GM18517 (cell line): ENCODE measurements around the gene MTMR2.
A peak's percentile ranks its signal among the peaks of the same experiment; 100 is the strongest.

Experiments used
- ATAC-seq: cut with Tn5 transposase; IDR thresholded peaks from one replicate; pipeline ENCODE4 v1.9.1; 2021; ENCODE audit warnings: mild to moderate bottlenecking, moderate library complexity; ENCODE audit not compliant: unreplicated experiment

The MTMR2 gene

DNA sequence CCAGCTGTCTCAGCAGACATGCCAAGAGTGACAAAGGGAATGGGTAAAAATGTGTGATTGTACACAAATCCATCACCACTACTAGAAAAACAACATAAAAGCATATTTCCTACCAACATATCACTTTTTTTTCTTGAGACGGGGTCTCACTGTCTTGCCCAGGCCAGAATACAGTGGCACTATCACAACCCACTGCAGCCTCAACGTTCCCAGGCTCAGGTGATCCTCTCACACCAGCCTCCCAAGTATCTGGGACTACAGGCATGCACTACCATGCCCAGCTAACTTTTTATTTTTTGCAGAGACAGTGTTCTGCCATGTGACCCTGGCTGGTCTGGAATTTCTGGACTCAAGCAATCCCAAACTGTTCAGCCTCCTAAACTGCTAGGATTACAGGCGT, 5.2 kb downstream of the MTMR2 start:
- ATAC-seq, result no peak

- no peak for ATAC-seq
These were observed 5.9 kb downstream of the MTMR2 start for GRCh38 chr11:95918056-95918455.

DNA sequence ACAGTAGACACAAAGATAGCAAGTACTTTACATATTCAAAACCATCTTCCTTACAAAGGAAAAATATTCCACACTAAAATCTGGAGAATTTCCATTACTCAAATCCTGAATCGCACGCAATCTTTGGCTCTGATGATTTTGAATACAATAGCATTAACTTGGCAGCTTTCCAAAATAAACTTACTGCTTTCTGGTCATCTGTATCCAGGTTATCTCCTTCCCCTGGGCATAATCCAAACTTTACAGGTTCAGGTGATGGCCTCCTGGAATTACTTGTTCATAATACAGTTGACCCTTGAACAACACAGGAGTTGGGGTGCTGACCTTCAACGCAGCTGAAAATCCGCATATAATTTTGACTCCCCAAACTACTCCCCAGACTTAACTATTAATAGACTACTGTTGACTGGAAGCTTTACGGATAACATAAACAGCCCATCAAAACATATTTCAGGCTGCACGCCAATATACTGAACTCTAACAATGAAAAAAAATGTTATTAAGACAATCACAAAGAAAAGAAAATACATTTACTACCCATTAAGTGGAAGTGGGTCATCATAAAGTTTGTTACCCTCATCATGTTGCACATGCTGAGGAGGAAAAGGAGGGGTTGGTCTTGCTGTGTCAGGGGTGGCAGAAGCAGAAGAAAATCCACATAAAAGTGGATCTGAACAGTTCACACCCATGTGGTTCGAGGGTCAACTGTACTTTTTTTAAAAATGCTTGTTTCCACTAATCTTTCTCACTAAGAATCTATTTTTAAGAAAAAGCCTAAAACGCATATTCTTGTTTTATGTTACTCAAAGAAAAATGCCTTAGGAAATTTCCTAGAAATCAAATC, 6.5 kb downstream of the MTMR2 start:
- no peak for ATAC-seq

DNA sequence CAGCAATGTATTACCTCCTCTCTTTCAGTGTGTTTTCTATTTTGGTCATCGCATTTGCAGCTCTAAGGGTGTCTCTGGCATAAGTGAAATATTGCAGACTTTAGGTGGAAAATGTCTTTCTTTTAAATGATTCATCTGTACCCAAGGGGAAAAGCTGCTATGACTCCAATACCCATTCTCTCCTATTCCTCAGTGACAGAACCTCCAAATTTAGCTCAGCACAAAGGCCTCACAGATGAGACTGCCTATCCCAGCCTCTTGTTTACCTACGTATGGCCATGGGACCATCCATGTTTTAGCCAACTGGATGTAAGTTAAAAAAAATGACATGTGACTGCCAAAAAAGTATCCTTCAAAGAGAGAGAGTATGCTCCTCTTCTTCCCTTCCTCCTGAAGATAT, 7.9 kb downstream of the MTMR2 start:
- ATAC-seq, result no peak

DNA sequence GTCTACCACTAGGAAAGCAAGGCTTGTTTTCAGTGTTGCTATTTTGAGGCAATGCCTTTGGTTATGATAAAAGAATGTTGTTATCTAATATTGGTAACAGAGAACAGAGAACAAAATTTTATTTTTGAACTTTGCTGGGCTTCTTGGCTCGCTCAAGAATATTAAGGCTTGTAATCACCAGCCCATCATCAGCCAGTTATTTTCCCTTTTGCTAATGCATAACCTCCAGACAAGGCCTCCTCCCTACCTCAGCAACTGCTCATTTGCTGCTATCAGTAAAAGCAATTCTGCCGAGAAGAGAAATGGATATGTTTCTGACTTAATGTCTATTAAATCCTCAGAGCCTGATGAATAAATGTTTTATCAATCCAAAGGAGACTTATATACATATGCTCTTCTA, 8.9 kb downstream of the MTMR2 start:
- ATAC-seq, result no peak

- no peak for ATAC-seq
These were observed 9.9 kb downstream of the MTMR2 start for GRCh38 chr11:95913830-95914615.

- no peak for ATAC-seq
These were observed 10.9 kb downstream of the MTMR2 start for GRCh38 chr11:95912902-95913560.

DNA sequence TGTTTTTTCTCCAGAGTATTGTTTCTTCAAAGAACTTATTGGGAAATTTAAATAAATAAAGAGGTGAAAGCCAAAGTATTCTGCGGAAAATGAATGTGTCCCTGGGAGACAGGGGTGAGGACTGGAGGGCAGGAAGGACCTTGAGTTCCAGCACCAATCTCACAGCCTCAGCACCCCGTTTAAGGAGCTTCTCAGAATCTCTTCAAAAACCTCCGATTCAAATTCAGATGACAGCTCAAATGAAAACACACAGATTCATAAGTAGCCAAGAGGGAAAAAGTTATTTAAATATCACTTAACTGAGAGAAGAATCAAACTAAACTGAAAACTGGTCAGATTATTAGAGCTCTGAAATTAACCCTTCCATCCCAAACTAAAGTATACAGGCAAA, 12.5 kb downstream of the MTMR2 start:
- no peak for ATAC-seq

GRCh38 chr11:95910638-95911368, 13.1 kb downstream of the MTMR2 start:
- ATAC-seq, result no peak

DNA sequence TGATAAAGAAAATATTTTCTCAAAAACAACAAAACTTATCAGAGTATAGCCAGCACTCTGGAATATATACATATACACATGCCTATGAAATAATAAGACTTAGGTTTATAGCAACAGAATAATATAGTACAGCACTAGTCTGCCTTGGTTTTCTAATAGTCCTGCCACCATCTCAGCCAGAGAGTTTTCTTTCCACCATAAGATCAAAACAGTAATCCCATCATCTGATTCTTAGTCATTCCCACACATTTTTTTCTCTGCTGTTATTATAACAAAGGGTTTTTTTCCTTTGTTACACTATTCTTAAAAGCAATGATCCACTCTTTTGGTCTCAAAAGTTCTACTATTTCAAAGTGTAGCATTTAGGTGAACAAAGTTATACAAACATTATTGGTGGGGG, 15.1 kb downstream of the MTMR2 start:
- no peak for ATAC-seq

GRCh38 chr11:95907476-95907875, 16.4 kb downstream of the MTMR2 start:
- no peak for ATAC-seq

- ATAC-seq, result no peak
These were observed 19.8 kb downstream of the MTMR2 start for GRCh38 chr11:95904009-95904650.

DNA sequence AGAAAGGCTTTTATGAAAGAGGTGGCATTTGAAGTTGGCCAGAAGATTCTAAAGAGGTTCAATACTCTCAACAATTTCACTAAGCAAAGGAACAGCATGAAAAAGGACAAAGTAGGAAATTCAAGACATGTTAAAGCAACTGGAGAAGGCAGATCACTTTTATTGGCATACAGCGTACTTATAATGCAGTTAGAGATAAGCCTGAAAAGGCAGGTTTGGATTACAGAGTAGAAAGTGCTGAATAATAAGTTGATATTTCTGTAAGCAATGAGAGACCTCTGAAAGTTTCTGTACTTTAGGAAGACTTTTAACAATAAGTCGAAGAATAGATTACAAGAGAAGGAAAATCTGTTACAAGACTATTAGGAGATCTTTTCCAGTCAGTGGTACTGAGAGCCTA, 25.1 kb downstream of the MTMR2 start:
- ATAC-seq, result no peak

DNA sequence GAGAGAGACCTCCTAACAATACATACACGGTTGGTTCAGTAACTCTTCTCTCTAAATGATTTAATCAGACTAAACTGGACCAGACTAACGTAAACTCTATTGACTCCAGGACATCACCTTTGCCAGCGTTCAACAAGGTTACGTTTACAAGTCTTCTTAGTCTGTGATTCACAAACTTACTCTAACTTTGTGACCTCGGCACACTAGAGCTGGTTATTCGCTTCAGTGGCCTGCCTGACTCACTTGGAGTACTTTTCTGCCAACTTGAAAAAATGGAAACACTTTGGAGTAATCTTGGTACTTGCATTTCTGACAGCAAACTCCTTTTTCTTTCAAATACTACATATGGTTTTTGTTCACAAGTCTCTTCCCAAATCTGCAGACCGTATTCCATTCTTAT, 26.2 kb downstream of the MTMR2 start:
- ATAC-seq, result no peak

DNA sequence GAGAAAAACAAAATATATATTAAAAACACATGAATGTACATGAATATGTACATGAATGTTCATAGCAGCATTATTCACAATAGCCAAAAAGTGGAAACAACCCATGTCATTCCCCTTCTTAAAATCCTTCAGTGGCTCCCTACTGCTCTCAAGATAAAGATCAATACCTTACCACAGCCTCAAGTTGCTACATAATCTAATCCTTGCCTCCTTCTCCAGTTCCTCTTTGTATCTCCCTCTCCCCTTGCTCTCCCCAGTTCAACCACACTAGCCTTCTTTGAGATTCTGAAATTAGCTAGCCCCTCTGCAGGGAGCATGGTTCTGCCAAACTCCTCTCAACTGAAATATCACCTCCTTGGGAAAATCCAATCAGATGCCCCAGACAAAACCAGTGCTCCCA, 28.1 kb downstream of the MTMR2 start:
- no peak for ATAC-seq

GRCh38 chr11:95892892-95893570, 30.9 kb downstream of the MTMR2 start:
- no peak for ATAC-seq

GRCh38 chr11:95892492-95892891, 31.4 kb downstream of the MTMR2 start:
- no peak for ATAC-seq

DNA sequence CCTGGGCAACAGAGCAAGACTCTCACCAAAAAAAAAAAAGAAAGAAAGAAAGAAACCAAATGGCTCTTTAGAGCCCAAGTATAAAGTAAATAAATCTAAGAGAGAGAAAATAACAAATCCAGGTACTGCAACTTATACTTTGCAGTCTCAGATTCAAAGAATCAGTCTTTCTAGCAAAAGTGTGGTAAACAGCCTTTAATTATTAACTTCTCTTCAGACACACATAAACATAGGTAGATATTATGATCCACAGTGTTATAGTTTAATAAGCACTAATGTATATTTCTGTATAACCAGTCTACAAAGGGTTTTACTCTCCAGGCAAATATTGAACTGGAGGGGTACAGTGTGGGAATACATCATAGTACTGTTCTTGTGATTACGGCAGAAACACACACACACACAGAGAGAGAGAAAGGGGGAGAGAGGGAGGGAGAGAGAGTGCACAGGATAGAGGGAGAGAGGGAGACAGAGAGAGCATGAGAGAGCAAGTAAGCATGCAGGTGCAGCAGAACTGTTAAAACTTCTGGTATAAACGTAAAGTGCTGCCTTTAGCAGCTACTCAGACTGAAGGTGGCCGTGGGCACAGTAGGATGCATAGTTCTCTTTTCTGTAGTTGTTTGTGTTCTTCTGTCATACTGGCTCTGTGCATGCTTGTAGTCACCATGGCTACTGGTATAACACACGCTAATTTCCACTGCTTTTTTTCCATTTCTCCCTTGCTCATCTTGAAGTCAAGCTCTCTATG, 32.3 kb downstream of the MTMR2 start:
- peak; percentile 63 for ATAC-seq

- ATAC-seq, result no peak
These were observed 35.1 kb downstream of the MTMR2 start for GRCh38 chr11:95888852-95889251.
